ENCODE results near the gene KCNH1.

Gene KCNH1

GRCh38 chr1:210878564-210878963 is 255.4 kb downstream of the KCNH1 start:
- CTCF ChIA-PET = no interaction called here
- Histone ChIP-seq H3K27me3 (replicated peaks in 2 of 5; ENCODE audit: control insufficient read depth in 4 of 5, insufficient read depth in 5 of 5, low read length in 4 of 5) (no peaks in the 10 kb centered on the region), H3K4me1 (ENCODE audit: control extremely low read depth in 1 of 4, control insufficient read depth in 4 of 4, insufficient read depth in 4 of 4, low read length in 3 of 4) (no peaks in the 10 kb centered on the region), H3K4me3 (ENCODE audit: control insufficient read depth in 1 of 7, extremely low read depth in 1 of 7, insufficient read depth in 4 of 7, low read depth in 2 of 7, low read length in 6 of 7) (no peak overlapping the region), H3K9me3 (ENCODE audit: control extremely low read depth in 1 of 5, control insufficient read depth in 4 of 5, insufficient read depth in 2 of 5, low read depth in 1 of 5, low read length in 4 of 5) (no peaks in the 10 kb centered on the region), H3K36me3 (ENCODE audit: control insufficient read depth in 4 of 4, insufficient read depth in 4 of 4, low read length in 3 of 4) (no peaks in the 10 kb centered on the region), H3K27ac (ENCODE audit: insufficient read depth in 1 of 2, low read depth in 1 of 2, low read length in 2 of 2, poor library complexity in 1 of 2, severe bottlenecking in 2 of 2) (no peak overlapping the region)
- no peak for DNase-seq
- POLR2A ChIA-PET = no interaction called here

DNA sequence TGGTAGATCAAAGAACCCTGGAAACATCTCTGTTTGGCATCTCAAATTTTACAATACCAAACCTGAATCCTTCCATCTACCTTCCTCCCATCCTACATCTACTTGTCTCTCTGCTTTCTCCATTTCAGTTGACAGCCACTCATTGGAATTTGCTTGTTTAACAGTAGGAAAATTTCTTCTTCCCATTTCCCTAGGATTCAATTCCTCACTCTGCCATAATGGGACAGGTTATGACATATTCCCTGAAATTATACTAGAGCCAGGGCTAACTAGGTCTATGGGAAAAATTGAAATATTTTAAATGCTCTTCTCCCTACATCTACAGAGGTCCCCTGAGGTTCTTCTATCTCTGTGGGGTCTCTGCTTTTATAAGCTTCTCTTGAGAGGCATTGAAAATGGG is 257.7 kb downstream of the KCNH1 start:
- Histone ChIP-seq H3K36me3 (ENCODE audit: control insufficient read depth in 4 of 4, insufficient read depth in 4 of 4, low read length in 3 of 4) (no peaks in the 10 kb centered on the region), H3K4me1 (ENCODE audit: control extremely low read depth in 1 of 4, control insufficient read depth in 4 of 4, insufficient read depth in 4 of 4, low read length in 3 of 4) (no peaks in the 10 kb centered on the region), H3K9me3 (ENCODE audit: control extremely low read depth in 1 of 5, control insufficient read depth in 4 of 5, insufficient read depth in 2 of 5, low read depth in 1 of 5, low read length in 4 of 5) (no peaks in the 10 kb centered on the region), H3K27ac (ENCODE audit: insufficient read depth in 1 of 2, low read depth in 1 of 2, low read length in 2 of 2, poor library complexity in 1 of 2, severe bottlenecking in 2 of 2) (no peak overlapping the region), H3K27me3 (replicated peaks in 2 of 5; ENCODE audit: control insufficient read depth in 4 of 5, insufficient read depth in 5 of 5, low read length in 4 of 5) (no peaks in the 10 kb centered on the region), H3K4me3 (ENCODE audit: control insufficient read depth in 1 of 7, extremely low read depth in 1 of 7, insufficient read depth in 4 of 7, low read depth in 2 of 7, low read length in 6 of 7) (no peak overlapping the region)
- ChIA-PET CTCF (interaction anchor here (1.0 kb wide), 1 partner anchor 11 kb away, joined by 3 read pairs; no protein-coding TSS in a partner anchor), POLR2A (no interaction called here)
- DNase-seq = no peak

DNA sequence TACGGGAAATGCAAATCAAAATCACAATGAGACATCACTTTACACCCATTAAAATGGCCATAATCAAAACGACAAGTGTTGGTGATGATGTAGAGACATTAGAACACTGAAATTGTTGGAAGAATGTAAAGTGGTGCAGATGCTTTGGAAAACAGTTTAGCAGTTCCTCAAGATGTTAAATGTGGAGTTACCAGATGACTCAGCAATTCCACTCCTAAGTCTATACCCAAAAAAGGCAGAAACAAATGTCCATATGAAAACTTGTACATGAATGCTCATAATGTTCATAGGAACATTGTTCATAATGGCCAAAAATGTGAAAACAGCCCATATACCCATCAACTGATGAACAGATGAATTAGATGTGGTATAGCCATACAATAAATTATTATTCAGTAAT is 267.4 kb downstream of the KCNH1 start:
- no peaks in the 10 kb centered on the region for H3K36me3 ChIP-seq (ENCODE audit: control insufficient read depth in 4 of 4, insufficient read depth in 4 of 4, low read length in 3 of 4)
- CTCF ChIA-PET = no interaction called here
- WGBS (ENCODE audit: insufficient coverage) = 100% methylated on average over 1 of the region's 2 CpGs
- POLR2A ChIA-PET = no interaction called here
- H3K4me1 ChIP-seq (ENCODE audit: control extremely low read depth in 1 of 4, control insufficient read depth in 4 of 4, insufficient read depth in 4 of 4, low read length in 3 of 4) = no peaks in the 10 kb centered on the region
- H3K27ac ChIP-seq (ENCODE audit: insufficient read depth in 1 of 2, low read depth in 1 of 2, low read length in 2 of 2, poor library complexity in 1 of 2, severe bottlenecking in 2 of 2) = no peak overlapping the region
- H3K4me3 ChIP-seq (ENCODE audit: control insufficient read depth in 1 of 7, extremely low read depth in 1 of 7, insufficient read depth in 4 of 7, low read depth in 2 of 7, low read length in 6 of 7) = no peak overlapping the region
- no peak for DNase-seq
- H3K27me3 ChIP-seq (replicated peaks in 2 of 5; ENCODE audit: control insufficient read depth in 4 of 5, insufficient read depth in 5 of 5, low read length in 4 of 5) = no peaks in the 10 kb centered on the region
- H3K9me3 ChIP-seq (ENCODE audit: control extremely low read depth in 1 of 5, control insufficient read depth in 4 of 5, insufficient read depth in 2 of 5, low read depth in 1 of 5, low read length in 4 of 5) = peaks cover 0 to 8% (median 0%) of the 10 kb centered on the region in 5 experiments

DNA sequence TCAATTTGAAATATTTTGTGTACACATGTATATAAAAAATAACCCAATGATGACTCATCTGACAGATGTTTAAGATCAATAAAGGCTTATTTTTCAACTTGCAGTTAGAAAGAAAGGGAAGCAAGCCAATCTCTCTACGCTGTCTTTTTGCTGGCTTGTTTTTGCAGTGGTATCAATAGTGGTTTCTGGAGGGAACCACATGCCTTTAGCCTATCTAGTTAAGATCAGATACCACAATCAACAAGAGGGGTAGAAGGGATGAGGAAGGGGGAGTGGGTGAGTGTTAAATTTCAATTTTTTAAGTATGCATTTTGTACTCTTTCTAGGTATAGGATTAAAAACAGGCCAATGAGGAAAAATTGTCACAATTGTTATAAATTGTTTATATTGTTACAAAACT is 276.2 kb downstream of the KCNH1 start:
- WGBS (ENCODE audit: insufficient coverage) = no CpG with 5 or more reads among the region's 1 CpG
- ChIA-PET POLR2A (no interaction called here), CTCF (no interaction called here)
- H3K9me3 ChIP-seq (ENCODE audit: control extremely low read depth in 1 of 5, control insufficient read depth in 4 of 5, insufficient read depth in 2 of 5, low read depth in 1 of 5, low read length in 4 of 5) = no peaks in the 10 kb centered on the region
- no peak overlapping the region for H3K4me3 ChIP-seq (ENCODE audit: control insufficient read depth in 1 of 7, extremely low read depth in 1 of 7, insufficient read depth in 4 of 7, low read depth in 2 of 7, low read length in 6 of 7)
- no peaks in the 10 kb centered on the region for H3K36me3 ChIP-seq (ENCODE audit: control insufficient read depth in 4 of 4, insufficient read depth in 4 of 4, low read length in 3 of 4)
- DNase-seq = peak in 1 of 3 donors; percentile 1
- peaks cover 0 to 2% (median 0%) of the 10 kb centered on the region in 5 experiments for H3K27me3 ChIP-seq (replicated peaks in 2 of 5; ENCODE audit: control insufficient read depth in 4 of 5, insufficient read depth in 5 of 5, low read length in 4 of 5)
- H3K4me1 ChIP-seq (ENCODE audit: control extremely low read depth in 1 of 4, control insufficient read depth in 4 of 4, insufficient read depth in 4 of 4, low read length in 3 of 4) = no peaks in the 10 kb centered on the region
- H3K27ac ChIP-seq (ENCODE audit: insufficient read depth in 1 of 2, low read depth in 1 of 2, low read length in 2 of 2, poor library complexity in 1 of 2, severe bottlenecking in 2 of 2) = no peak overlapping the region

- H3K4me3 ChIP-seq (ENCODE audit: control insufficient read depth in 1 of 7, extremely low read depth in 1 of 7, insufficient read depth in 4 of 7, low read depth in 2 of 7, low read length in 6 of 7) = no peak overlapping the region
- CTCF ChIA-PET = no interaction called here
- no peak for DNase-seq
- WGBS (ENCODE audit: insufficient coverage) = 83% methylated on average over 4 of the region's 5 CpGs
- no peaks in the 10 kb centered on the region for H3K9me3 ChIP-seq (ENCODE audit: control extremely low read depth in 1 of 5, control insufficient read depth in 4 of 5, insufficient read depth in 2 of 5, low read depth in 1 of 5, low read length in 4 of 5)
- no peaks in the 10 kb centered on the region for H3K4me1 ChIP-seq (ENCODE audit: control extremely low read depth in 1 of 4, control insufficient read depth in 4 of 4, insufficient read depth in 4 of 4, low read length in 3 of 4)
- H3K36me3 ChIP-seq (ENCODE audit: control insufficient read depth in 4 of 4, insufficient read depth in 4 of 4, low read length in 3 of 4) = no peaks in the 10 kb centered on the region
- H3K27ac ChIP-seq (ENCODE audit: insufficient read depth in 1 of 2, low read depth in 1 of 2, low read length in 2 of 2, poor library complexity in 1 of 2, severe bottlenecking in 2 of 2) = no peak overlapping the region
- POLR2A ChIA-PET = no interaction called here
- H3K27me3 ChIP-seq (replicated peaks in 2 of 5; ENCODE audit: control insufficient read depth in 4 of 5, insufficient read depth in 5 of 5, low read length in 4 of 5) = peaks cover 0 to 2% (median 0%) of the 10 kb centered on the region in 5 experiments
These were observed 276.7 kb downstream of the KCNH1 start for GRCh38 chr1:210857146-210857663.

GRCh38 chr1:210855440-210855839 is 278.5 kb downstream of the KCNH1 start:
- H3K27ac ChIP-seq (ENCODE audit: insufficient read depth in 1 of 2, low read depth in 1 of 2, low read length in 2 of 2, poor library complexity in 1 of 2, severe bottlenecking in 2 of 2) = no peak overlapping the region
- H3K9me3 ChIP-seq (ENCODE audit: control extremely low read depth in 1 of 5, control insufficient read depth in 4 of 5, insufficient read depth in 2 of 5, low read depth in 1 of 5, low read length in 4 of 5) = no peaks in the 10 kb centered on the region
- no peak overlapping the region for H3K4me3 ChIP-seq (ENCODE audit: control insufficient read depth in 1 of 7, extremely low read depth in 1 of 7, insufficient read depth in 4 of 7, low read depth in 2 of 7, low read length in 6 of 7)
- CTCF ChIA-PET = no interaction called here
- DNase-seq = no peak
- H3K36me3 ChIP-seq (ENCODE audit: control insufficient read depth in 4 of 4, insufficient read depth in 4 of 4, low read length in 3 of 4) = no peaks in the 10 kb centered on the region
- H3K4me1 ChIP-seq (ENCODE audit: control extremely low read depth in 1 of 4, control insufficient read depth in 4 of 4, insufficient read depth in 4 of 4, low read length in 3 of 4) = no peaks in the 10 kb centered on the region
- POLR2A ChIA-PET = no interaction called here
- WGBS (ENCODE audit: insufficient coverage) = 47% methylated on average over 4 of the region's 4 CpGs
- peaks cover 0 to 2% (median 0%) of the 10 kb centered on the region in 5 experiments for H3K27me3 ChIP-seq (replicated peaks in 2 of 5; ENCODE audit: control insufficient read depth in 4 of 5, insufficient read depth in 5 of 5, low read length in 4 of 5)

GRCh38 chr1:210853276-210853675 is 280.7 kb downstream of the KCNH1 start:
- Histone ChIP-seq H3K9me3 (ENCODE audit: control extremely low read depth in 1 of 5, control insufficient read depth in 4 of 5, insufficient read depth in 2 of 5, low read depth in 1 of 5, low read length in 4 of 5) (no peaks in the 10 kb centered on the region), H3K27me3 (replicated peaks in 2 of 5; ENCODE audit: control insufficient read depth in 4 of 5, insufficient read depth in 5 of 5, low read length in 4 of 5) (peaks cover 0 to 2% (median 0%) of the 10 kb centered on the region in 5 experiments), H3K36me3 (ENCODE audit: control insufficient read depth in 4 of 4, insufficient read depth in 4 of 4, low read length in 3 of 4) (no peaks in the 10 kb centered on the region), H3K4me1 (ENCODE audit: control extremely low read depth in 1 of 4, control insufficient read depth in 4 of 4, insufficient read depth in 4 of 4, low read length in 3 of 4) (no peaks in the 10 kb centered on the region), H3K27ac (ENCODE audit: insufficient read depth in 1 of 2, low read depth in 1 of 2, low read length in 2 of 2, poor library complexity in 1 of 2, severe bottlenecking in 2 of 2) (no peak overlapping the region), H3K4me3 (ENCODE audit: control insufficient read depth in 1 of 7, extremely low read depth in 1 of 7, insufficient read depth in 4 of 7, low read depth in 2 of 7, low read length in 6 of 7) (no peak overlapping the region)
- ChIA-PET CTCF (interaction anchor here (0.6 kb wide), 1 partner anchor 44 kb away, joined by 3 read pairs; no protein-coding TSS in a partner anchor), POLR2A (no interaction called here)
- DNase-seq = no peak

All from common myeloid progenitor, CD34-positive (primary cell).